ENCODE results near the gene TMEM259.

TMEM259 gene

GRCh38 chr19:1050989-1051788, 30.3 kb upstream of the TMEM259 start:
- Histone ChIP-seq H3K9me3 (ENCODE audit: control extremely low read depth in 1 of 5, control insufficient read depth in 4 of 5, insufficient read depth in 2 of 5, low read depth in 1 of 5, low read length in 4 of 5) (peaks cover 0 to 11% (median 6%) of the 10 kb centered on the region in 5 experiments), H3K27ac (ENCODE audit: insufficient read depth in 1 of 2, low read depth in 1 of 2, low read length in 2 of 2, poor library complexity in 1 of 2, severe bottlenecking in 2 of 2) (no peak overlapping the region), H3K4me1 (ENCODE audit: control extremely low read depth in 1 of 4, control insufficient read depth in 4 of 4, insufficient read depth in 4 of 4, low read length in 3 of 4) (peaks cover 0 to 8% (median 1%) of the 10 kb centered on the region in 4 experiments), H3K27me3 (replicated peaks in 2 of 5; ENCODE audit: control insufficient read depth in 4 of 5, insufficient read depth in 5 of 5, low read length in 4 of 5) (no peaks in the 10 kb centered on the region), H3K36me3 (ENCODE audit: control insufficient read depth in 4 of 4, insufficient read depth in 4 of 4, low read length in 3 of 4) (peaks cover 0 to 30% (median 10%) of the 10 kb centered on the region in 4 experiments), H3K4me3 (ENCODE audit: control insufficient read depth in 1 of 7, extremely low read depth in 1 of 7, insufficient read depth in 4 of 7, low read depth in 2 of 7, low read length in 6 of 7) (no peak overlapping the region)
- DNase-seq: no peak
- WGBS (ENCODE audit: insufficient coverage): 98% methylated on average over 29 of the region's 31 CpGs
- ChIA-PET CTCF (no interaction called here), POLR2A (no interaction called here)

DNA sequence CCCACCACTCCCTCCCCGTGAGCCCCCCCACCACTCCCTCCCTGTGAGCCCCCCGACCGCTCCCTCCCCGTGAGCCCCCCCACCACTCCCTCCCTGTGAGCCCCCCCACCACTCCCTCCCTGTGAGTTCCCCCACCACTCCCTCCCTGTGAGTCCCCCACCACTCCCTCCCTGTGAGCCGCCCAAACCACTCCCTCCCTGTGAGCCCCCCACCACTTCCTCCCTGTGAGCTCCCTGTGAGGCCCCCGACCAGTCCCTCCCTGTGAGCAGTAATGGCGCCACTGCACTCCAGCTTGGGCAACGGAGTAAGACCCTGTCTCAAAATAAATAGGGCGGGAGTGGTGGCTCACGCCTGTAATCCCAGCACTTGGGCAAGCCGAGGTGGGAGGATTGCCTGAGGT, 28.9 kb upstream of the TMEM259 start:
- 79% methylated on average over 3 of the region's 11 CpGs for WGBS (ENCODE audit: insufficient coverage)

DNA sequence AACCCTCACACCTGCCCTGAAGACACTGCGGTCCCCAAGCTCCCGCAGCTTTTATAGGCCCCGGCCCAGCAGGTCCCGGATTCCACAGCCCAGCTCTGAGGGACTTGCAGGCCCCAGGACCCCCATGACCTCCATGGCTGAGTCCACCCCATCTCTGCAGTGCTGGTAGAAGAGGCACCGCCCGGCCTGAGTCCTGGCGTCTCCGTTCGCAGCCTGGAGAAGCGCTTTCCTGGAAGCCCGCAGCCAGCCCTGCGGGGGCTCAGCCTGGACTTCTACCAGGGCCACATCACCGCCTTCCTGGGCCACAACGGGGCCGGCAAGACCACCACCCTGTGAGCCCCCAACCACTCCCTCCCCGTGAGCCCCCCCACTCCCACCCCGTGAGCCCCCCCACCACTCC, 28.2 kb upstream of the TMEM259 start:
- CTCF ChIA-PET: no interaction called here

More for the DNA sequence above, 28.9 kb upstream of the TMEM259 start:
- Histone ChIP-seq H3K4me3 (ENCODE audit: control insufficient read depth in 1 of 7, extremely low read depth in 1 of 7, insufficient read depth in 4 of 7, low read depth in 2 of 7, low read length in 6 of 7) (no peak overlapping the region), H3K27me3 (replicated peaks in 2 of 5; ENCODE audit: control insufficient read depth in 4 of 5, insufficient read depth in 5 of 5, low read length in 4 of 5) (no peaks in the 10 kb centered on the region), H3K27ac (ENCODE audit: insufficient read depth in 1 of 2, low read depth in 1 of 2, low read length in 2 of 2, poor library complexity in 1 of 2, severe bottlenecking in 2 of 2) (no peak overlapping the region), H3K4me1 (ENCODE audit: control extremely low read depth in 1 of 4, control insufficient read depth in 4 of 4, insufficient read depth in 4 of 4, low read length in 3 of 4) (peaks cover 0 to 8% (median 1%) of the 10 kb centered on the region in 4 experiments), H3K36me3 (ENCODE audit: control insufficient read depth in 4 of 4, insufficient read depth in 4 of 4, low read length in 3 of 4) (peaks cover 0 to 26% (median 3%) of the 10 kb centered on the region in 4 experiments), H3K9me3 (ENCODE audit: control extremely low read depth in 1 of 5, control insufficient read depth in 4 of 5, insufficient read depth in 2 of 5, low read depth in 1 of 5, low read length in 4 of 5) (peaks cover 0 to 3% (median 1%) of the 10 kb centered on the region in 5 experiments)
- DNase-seq: peak in 1 of 3 donors; percentile 77
- ChIA-PET CTCF (no interaction called here), POLR2A (no interaction called here)

GRCh38 chr19:1047696-1048147, 26.8 kb upstream of the TMEM259 start:
- Histone ChIP-seq H3K36me3 (ENCODE audit: control insufficient read depth in 4 of 4, insufficient read depth in 4 of 4, low read length in 3 of 4) (peaks cover 0 to 24% (median 2%) of the 10 kb centered on the region in 4 experiments), H3K27me3 (replicated peaks in 2 of 5; ENCODE audit: control insufficient read depth in 4 of 5, insufficient read depth in 5 of 5, low read length in 4 of 5) (no peaks in the 10 kb centered on the region), H3K4me3 (ENCODE audit: control insufficient read depth in 1 of 7, extremely low read depth in 1 of 7, insufficient read depth in 4 of 7, low read depth in 2 of 7, low read length in 6 of 7) (no peak overlapping the region), H3K27ac (ENCODE audit: insufficient read depth in 1 of 2, low read depth in 1 of 2, low read length in 2 of 2, poor library complexity in 1 of 2, severe bottlenecking in 2 of 2) (no peak overlapping the region), H3K4me1 (ENCODE audit: control extremely low read depth in 1 of 4, control insufficient read depth in 4 of 4, insufficient read depth in 4 of 4, low read length in 3 of 4) (peaks cover 0 to 8% (median 1%) of the 10 kb centered on the region in 4 experiments), H3K9me3 (ENCODE audit: control extremely low read depth in 1 of 5, control insufficient read depth in 4 of 5, insufficient read depth in 2 of 5, low read depth in 1 of 5, low read length in 4 of 5) (no peaks in the 10 kb centered on the region)
- ChIA-PET CTCF (interaction anchor here (1.1 kb wide), 1 partner anchor 18 kb away, joined by 3 read pairs; no protein-coding TSS in a partner anchor), POLR2A (no interaction called here)
- DNase-seq: no peak
- 92% methylated on average over 16 of the region's 20 CpGs for WGBS (ENCODE audit: insufficient coverage)

More for the DNA sequence above, 28.2 kb upstream of the TMEM259 start:
- no peaks in the 10 kb centered on the region for H3K27me3 ChIP-seq (replicated peaks in 2 of 5; ENCODE audit: control insufficient read depth in 4 of 5, insufficient read depth in 5 of 5, low read length in 4 of 5)
- WGBS (ENCODE audit: insufficient coverage): 99% methylated on average over 12 of the region's 17 CpGs
- POLR2A ChIA-PET: no interaction called here
- peaks cover 0 to 24% (median 1%) of the 10 kb centered on the region in 4 experiments for H3K36me3 ChIP-seq (ENCODE audit: control insufficient read depth in 4 of 4, insufficient read depth in 4 of 4, low read length in 3 of 4)
- no peak overlapping the region for H3K4me3 ChIP-seq (ENCODE audit: control insufficient read depth in 1 of 7, extremely low read depth in 1 of 7, insufficient read depth in 4 of 7, low read depth in 2 of 7, low read length in 6 of 7)
- H3K27ac ChIP-seq (ENCODE audit: insufficient read depth in 1 of 2, low read depth in 1 of 2, low read length in 2 of 2, poor library complexity in 1 of 2, severe bottlenecking in 2 of 2): no peak overlapping the region
- no peaks in the 10 kb centered on the region for H3K9me3 ChIP-seq (ENCODE audit: control extremely low read depth in 1 of 5, control insufficient read depth in 4 of 5, insufficient read depth in 2 of 5, low read depth in 1 of 5, low read length in 4 of 5)
- no peak for DNase-seq
- H3K4me1 ChIP-seq (ENCODE audit: control extremely low read depth in 1 of 4, control insufficient read depth in 4 of 4, insufficient read depth in 4 of 4, low read length in 3 of 4): peaks cover 0 to 8% (median 1%) of the 10 kb centered on the region in 4 experiments

DNA sequence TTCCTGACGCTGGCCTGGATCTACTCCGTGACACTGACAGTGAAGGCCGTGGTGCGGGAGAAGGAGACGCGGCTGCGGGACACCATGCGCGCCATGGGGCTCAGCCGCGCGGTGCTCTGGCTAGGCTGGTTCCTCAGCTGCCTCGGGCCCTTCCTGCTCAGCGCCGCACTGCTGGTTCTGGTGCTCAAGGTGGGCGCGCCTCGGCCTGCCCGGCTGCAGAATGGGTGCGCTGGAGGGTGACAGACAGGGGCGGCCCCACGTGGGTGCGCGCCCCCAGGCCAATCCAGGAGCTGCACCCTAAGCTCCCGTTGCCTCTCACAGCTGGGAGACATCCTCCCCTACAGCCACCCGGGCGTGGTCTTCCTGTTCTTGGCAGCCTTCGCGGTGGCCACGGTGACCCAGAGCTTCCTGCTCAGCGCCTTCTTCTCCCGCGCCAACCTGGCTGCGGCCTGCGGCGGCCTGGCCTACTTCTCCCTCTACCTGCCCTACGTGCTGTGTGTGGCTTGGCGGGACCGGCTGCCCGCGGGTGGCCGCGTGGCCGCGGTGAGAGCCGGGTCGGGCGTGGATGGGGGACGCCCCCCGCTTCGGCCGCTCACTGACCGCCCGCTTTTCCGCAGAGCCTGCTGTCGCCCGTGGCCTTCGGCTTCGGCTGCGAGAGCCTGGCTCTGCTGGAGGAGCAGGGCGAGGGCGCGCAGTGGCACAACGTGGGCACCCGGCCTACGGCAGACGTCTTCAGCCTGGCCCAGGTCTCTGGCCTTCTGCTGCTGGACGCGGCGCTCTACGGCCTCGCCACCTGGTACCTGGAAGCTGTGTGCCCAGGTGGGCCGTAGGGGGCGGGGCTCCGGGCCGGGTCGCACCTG, 26.1 kb upstream of the TMEM259 start:
- Histone ChIP-seq H3K4me3 (ENCODE audit: control insufficient read depth in 1 of 7, extremely low read depth in 1 of 7, insufficient read depth in 4 of 7, low read depth in 2 of 7, low read length in 6 of 7) (no peak overlapping the region), H3K27ac (ENCODE audit: insufficient read depth in 1 of 2, low read depth in 1 of 2, low read length in 2 of 2, poor library complexity in 1 of 2, severe bottlenecking in 2 of 2) (no peak overlapping the region), H3K9me3 (ENCODE audit: control extremely low read depth in 1 of 5, control insufficient read depth in 4 of 5, insufficient read depth in 2 of 5, low read depth in 1 of 5, low read length in 4 of 5) (no peaks in the 10 kb centered on the region), H3K36me3 (ENCODE audit: control insufficient read depth in 4 of 4, insufficient read depth in 4 of 4, low read length in 3 of 4) (peaks cover 0 to 30% (median 2%) of the 10 kb centered on the region in 4 experiments), H3K27me3 (replicated peaks in 2 of 5; ENCODE audit: control insufficient read depth in 4 of 5, insufficient read depth in 5 of 5, low read length in 4 of 5) (no peaks in the 10 kb centered on the region), H3K4me1 (ENCODE audit: control extremely low read depth in 1 of 4, control insufficient read depth in 4 of 4, insufficient read depth in 4 of 4, low read length in 3 of 4) (peaks cover 0 to 8% (median 1%) of the 10 kb centered on the region in 4 experiments)
- ChIA-PET CTCF (interaction anchor here (1.1 kb wide), 1 partner anchor 19 kb away, joined by 3 read pairs; no protein-coding TSS in a partner anchor), POLR2A (no interaction called here)
- WGBS (ENCODE audit: insufficient coverage): 85% methylated on average over 65 of the region's 77 CpGs
- DNase-seq: peak in 2 of 3 donors; percentile 57 to 83

GRCh38 chr19:1046117-1046626, 25.2 kb upstream of the TMEM259 start:
- ChIA-PET CTCF (no interaction called here), POLR2A (no interaction called here)
- Histone ChIP-seq H3K9me3 (ENCODE audit: control extremely low read depth in 1 of 5, control insufficient read depth in 4 of 5, insufficient read depth in 2 of 5, low read depth in 1 of 5, low read length in 4 of 5) (no peaks in the 10 kb centered on the region), H3K27ac (ENCODE audit: insufficient read depth in 1 of 2, low read depth in 1 of 2, low read length in 2 of 2, poor library complexity in 1 of 2, severe bottlenecking in 2 of 2) (no peak overlapping the region), H3K4me1 (ENCODE audit: control extremely low read depth in 1 of 4, control insufficient read depth in 4 of 4, insufficient read depth in 4 of 4, low read length in 3 of 4) (peaks cover 0 to 14% (median 6%) of the 10 kb centered on the region in 4 experiments), H3K36me3 (ENCODE audit: control insufficient read depth in 4 of 4, insufficient read depth in 4 of 4, low read length in 3 of 4) (peaks cover 0 to 30% (median 2%) of the 10 kb centered on the region in 4 experiments), H3K27me3 (replicated peaks in 2 of 5; ENCODE audit: control insufficient read depth in 4 of 5, insufficient read depth in 5 of 5, low read length in 4 of 5) (no peaks in the 10 kb centered on the region), H3K4me3 (ENCODE audit: control insufficient read depth in 1 of 7, extremely low read depth in 1 of 7, insufficient read depth in 4 of 7, low read depth in 2 of 7, low read length in 6 of 7) (no peak overlapping the region)
- 95% methylated on average over 27 of the region's 33 CpGs for WGBS (ENCODE audit: insufficient coverage)
- no peak for DNase-seq

Data from common myeloid progenitor, CD34-positive (primary cell).